GM12874 (cell line): Measurements from ENCODE around the gene ADAM17.

ENCODE experiments used
- CTCF ChIP-seq: IDR thresholded peaks from 2 replicates; pipeline ENCODE4 v1.5.1; 2011; ENCODE audit warnings: low read depth, mild to moderate bottlenecking, control low read depth, low read length, moderate library complexity; ENCODE audit not compliant: insufficient read depth

The ADAM17 gene

GRCh38 chr2:9574331-9574730 lies 18.7 kb upstream of the ADAM17 start:
- TF ChIP-seq CTCF, result no peak

DNA sequence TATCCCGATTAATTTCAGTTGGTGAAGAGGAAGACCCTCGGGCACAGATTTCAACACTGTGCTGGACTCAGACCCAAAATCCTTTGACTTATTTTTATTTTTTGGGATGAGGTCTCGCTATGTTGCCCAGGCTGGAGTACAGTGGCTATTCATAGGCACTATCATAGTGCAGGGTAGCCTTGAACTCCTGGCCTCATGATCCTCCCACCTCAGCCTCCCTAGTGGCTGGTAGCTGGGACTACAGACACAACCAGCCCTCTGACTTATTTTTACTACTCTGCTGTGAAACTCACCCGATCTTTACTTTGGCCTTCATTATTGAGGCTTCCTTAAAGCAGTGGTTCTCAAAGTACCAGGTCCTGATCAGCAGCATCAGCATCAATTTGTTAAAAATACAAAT lies 18.2 kb upstream of the ADAM17 start:
- TF ChIP-seq CTCF, result peak; percentile 22; the same call in 1 of the 2 replicates

GRCh38 chr2:9573013-9573720 lies 17.5 kb upstream of the ADAM17 start:
- TF ChIP-seq CTCF, result no peak

DNA sequence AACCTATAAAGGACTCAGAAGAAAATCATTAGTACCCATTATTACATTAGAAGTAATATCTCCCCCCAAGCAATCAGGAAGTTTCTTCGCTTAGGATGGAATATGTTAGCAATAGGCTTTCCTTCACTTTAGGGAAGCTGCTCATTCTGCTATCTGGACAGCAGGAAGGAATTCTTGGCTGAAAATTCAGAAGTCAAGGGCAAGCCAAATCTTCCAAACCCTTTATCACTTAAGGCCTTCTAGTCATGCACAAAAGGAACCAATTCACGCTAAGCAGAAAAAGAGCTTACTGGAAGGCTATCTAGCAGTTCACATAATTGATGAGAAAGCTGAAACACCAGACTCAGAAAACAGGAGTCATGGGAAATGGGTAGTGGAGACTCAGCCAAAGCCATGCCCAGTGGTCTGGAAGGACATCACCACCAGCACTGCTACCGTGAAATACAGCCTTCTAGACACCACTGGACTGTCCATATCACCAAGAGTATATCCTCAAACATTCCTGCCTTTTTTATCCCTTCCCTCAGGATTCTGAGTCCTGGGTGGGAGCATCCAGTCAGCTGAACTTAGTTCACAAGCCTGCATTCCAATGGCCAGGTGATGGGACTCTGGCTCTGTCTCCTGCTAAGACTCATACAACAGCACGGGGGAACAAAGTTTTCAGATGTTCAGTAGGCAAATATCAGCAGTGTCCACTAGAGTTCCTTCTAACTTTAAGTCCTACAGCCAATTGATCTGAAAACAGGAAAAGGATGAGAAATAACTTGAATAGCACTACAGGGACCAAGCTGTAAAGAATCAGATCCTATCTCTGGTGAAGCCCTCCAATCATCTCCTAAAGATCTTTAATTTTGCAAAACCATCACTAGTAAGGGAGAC lies 14.8 kb upstream of the ADAM17 start:
- no peak for TF ChIP-seq CTCF

DNA sequence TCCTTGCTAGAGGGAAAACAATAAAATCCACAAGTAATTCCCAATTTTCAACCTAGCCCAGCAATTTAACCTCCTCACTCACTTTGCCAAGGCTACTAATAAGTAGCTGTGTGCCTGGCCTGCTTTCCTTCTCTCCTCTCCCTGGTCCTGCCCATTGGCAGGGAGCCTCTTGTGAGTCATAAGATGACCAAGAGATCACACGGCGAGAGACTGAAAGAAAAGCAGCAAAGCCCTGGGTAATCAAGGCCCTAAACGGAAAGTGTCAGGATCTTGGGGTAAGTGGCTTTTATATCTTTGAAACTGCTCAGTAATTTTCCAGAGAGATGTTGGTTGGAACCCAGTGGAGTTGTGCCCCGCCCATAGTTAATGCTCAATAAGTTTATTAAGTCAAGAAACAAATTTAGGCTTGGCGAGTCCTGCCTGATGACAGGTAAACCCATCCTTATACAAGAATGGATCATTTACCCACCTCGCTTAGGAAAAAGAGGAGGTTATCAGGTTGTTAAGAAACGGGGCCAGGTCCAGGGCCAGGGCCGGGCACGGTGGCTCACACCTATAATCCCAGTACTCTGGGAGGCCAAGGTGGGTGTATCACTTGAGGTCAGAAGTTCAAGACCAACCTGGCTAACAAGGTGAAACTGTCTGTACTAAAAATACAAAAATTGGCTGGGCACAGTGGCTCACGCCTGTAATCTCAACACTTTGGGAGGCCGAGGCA lies 10.0 kb upstream of the ADAM17 start:
- TF ChIP-seq CTCF, result no peak

- TF ChIP-seq CTCF, result no peak
Measured at GRCh38 chr2:9560628-9561027, 5.0 kb upstream of the ADAM17 start.

DNA sequence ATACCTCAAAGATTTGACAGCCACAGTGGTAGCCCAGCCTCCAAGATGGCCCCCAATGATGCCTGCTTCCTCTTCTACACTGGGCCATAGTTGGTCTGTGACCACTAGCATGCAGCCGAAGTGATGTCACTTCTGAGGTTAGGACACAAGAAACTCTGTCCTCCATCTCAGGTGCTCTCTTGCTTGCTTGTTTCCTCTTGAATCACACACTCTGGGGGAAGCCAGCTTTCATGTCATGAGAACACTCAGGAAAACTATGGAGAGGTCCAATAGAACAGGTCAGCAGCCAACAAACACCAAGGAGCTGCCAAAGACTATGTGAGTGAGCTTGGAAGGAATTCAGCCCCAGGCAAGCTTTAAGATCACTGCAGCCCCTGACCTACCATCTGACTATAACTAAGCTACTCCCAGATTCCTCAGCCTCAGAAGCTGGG lies 3.3 kb upstream of the ADAM17 start:
- TF ChIP-seq CTCF, result no peak
